Endothelial cell of umbilical vein (primary cell): ENCODE results near the gene MAEA. TPM values are rescaled to one million over a fixed set of nuclear protein-coding genes. Genes with fewer than 3 reads are reported as not detected.

Experiments
- BruUV-seq: library from RNA; stranded (reverse); fragments of 400-500 nt; replicated peaks from 2 replicates; lab custom pipeline; 2021; lab: Mats Ljungman, UMichigan
- CTCF ChIA-PET: fragments of 300-600, 350-600 bp; sonication (Branson Sonifier 250); formaldehyde crosslinking; loops from one replicate; lab custom pipeline; 2021; ENCODE audit warnings: antibody characterized with exemption, inconsistent platforms; lab: Charles Lee
- POLR2A ChIA-PET: fragments of 300-600, 350-600 bp; sonication (Branson Sonifier 250); formaldehyde crosslinking; loops from one replicate; lab custom pipeline; 2021; ENCODE audit warnings: antibody characterized with exemption, inconsistent platforms; lab: Charles Lee
- DNase-seq: peaks from one replicate; pipeline ENCODE4 v3.0.0-alpha.2; 2011; ENCODE audit warnings: low read depth, low spot score
- FAIRE-seq: peaks from 2 replicates; lab custom pipeline; 2011; peaks lifted over from hg19 to GRCh38; lab: Jason Lieb, UNC
- H2AFZ ChIP-seq: 2 replicates; pipeline ENCODE4 v1.6.0; 2012; ENCODE audit warnings: low read depth, low read length, control low read depth, inconsistent platforms
- H3K27ac ChIP-seq: 2 replicates; pipeline ENCODE4 v1.5.1; 2011; ENCODE audit warnings: low read depth, mild to moderate bottlenecking, control low read depth, low read length, moderate library complexity; ENCODE audit not compliant: insufficient read depth
- H3K27me3 ChIP-seq, 2 experiments: 2 replicates each; pipeline versions ENCODE4 v1.6.0 to v1.6.1; 2011; ENCODE audit warnings: low read length in 2 of 2, mixed read lengths in 1 of 2; ENCODE audit not compliant: control insufficient read depth in 2 of 2, insufficient read depth in 2 of 2
- H3K36me3 ChIP-seq, 2 experiments: 2 replicates in 1 of 2; 3 replicates in 1 of 2; pipeline ENCODE4 v1.5.1; 2011; ENCODE audit warnings: low read length in 2 of 2, mild to moderate bottlenecking in 1 of 2, moderate library complexity in 1 of 2; ENCODE audit not compliant: control insufficient read depth in 2 of 2, insufficient read depth in 2 of 2; ENCODE audit errors: extremely low read depth in 1 of 2
- H3K4me1 ChIP-seq: 3 replicates; pipeline ENCODE4 v1.5.1; 2011; ENCODE audit warnings: mild to moderate bottlenecking, low read length; ENCODE audit not compliant: control insufficient read depth, insufficient read depth; ENCODE audit errors: extremely low read depth
- H3K4me2 ChIP-seq: 2 replicates; pipeline ENCODE4 v1.6.1; 2011; ENCODE audit warnings: low read length, control low read depth, mixed read lengths; ENCODE audit not compliant: insufficient read depth
- H3K4me3 ChIP-seq, 3 experiments: fragments of 200-600 bp in 1 of 3; sonication (generic), shearing (Covaris generic) in 1 of 3; replicated peaks in 1 of 3; 2 replicates each; pipeline ENCODE4 v1.5.1; 2011 to 2016; ENCODE audit warnings: control low read depth in 3 of 3, low read length in 3 of 3, mild to moderate bottlenecking in 2 of 3, inconsistent platforms in 1 of 3, low read depth in 1 of 3, moderate library complexity in 1 of 3; ENCODE audit not compliant: insufficient read depth in 1 of 3
- H3K79me2 ChIP-seq: 2 replicates; pipeline ENCODE4 v1.6.0; 2012; ENCODE audit warnings: low read length, inconsistent platforms; ENCODE audit not compliant: control insufficient read depth, insufficient read depth
- H3K9ac ChIP-seq: replicated peaks from 2 replicates; pipeline ENCODE3; 2011; ENCODE audit warnings: low read length, control low read depth; ENCODE audit not compliant: insufficient read depth; ENCODE audit errors: extremely low read depth
- H3K9me1 ChIP-seq: replicated peaks from 3 replicates; pipeline ENCODE4 v1.6.0; 2011; ENCODE audit warnings: mild to moderate bottlenecking, low read length; ENCODE audit not compliant: control insufficient read depth, insufficient read depth; ENCODE audit errors: extremely low read depth
- H3K9me3 ChIP-seq: replicated peaks from 2 replicates; pipeline ENCODE4 v1.5.1; 2012; ENCODE audit warnings: low read length, inconsistent platforms; ENCODE audit not compliant: control insufficient read depth, insufficient read depth
- H4K20me1 ChIP-seq: replicated peaks from 2 replicates; pipeline ENCODE3; 2011; ENCODE audit warnings: mild to moderate bottlenecking, low read length; ENCODE audit not compliant: control insufficient read depth, insufficient read depth; ENCODE audit errors: extremely low read depth
- EZH2 ChIP-seq: IDR thresholded peaks from 2 replicates; pipeline ENCODE4 v1.6.1; 2012; ENCODE audit warnings: borderline replicate concordance, low read depth, mild to moderate bottlenecking, moderate library complexity, low read length, inconsistent platforms; ENCODE audit not compliant: severe bottlenecking
- FOS ChIP-seq: IDR thresholded peaks from 2 replicates; pipeline ENCODE4 v1.6.1; 2011; ENCODE audit warnings: mild to moderate bottlenecking, low read length, moderate library complexity, borderline replicate concordance; ENCODE audit not compliant: insufficient read depth
- MYC ChIP-seq: IDR thresholded peaks from one replicate; pipeline ENCODE4 v1.6.1; 2011; ENCODE audit warnings: mild to moderate bottlenecking, low read depth, low read length
- POLR2A ChIP-seq: IDR thresholded peaks from 2 replicates; pipeline ENCODE4 v1.6.1; 2012; ENCODE audit warnings: low read depth, mild to moderate bottlenecking, control low read depth, low read length
- POLR2AphosphoS5 ChIP-seq: IDR thresholded peaks from 2 replicates; pipeline ENCODE4 v1.6.1; 2012; ENCODE audit warnings: low read depth, mild to moderate bottlenecking, control low read depth, low read length, moderate library complexity; ENCODE audit not compliant: insufficient read depth
- dilution Hi-C: fragments of 300-500 bp; cut with MboI; formaldehyde crosslinking; loops from one replicate; pipeline ENCODE4 v1.15.0; 2019; ENCODE audit warnings: low sequenced_read_pairs; ENCODE audit not compliant: extremely low pct_ligation_motif_present
- intact Hi-C: fragments of 100-400 bp; cut with micrococcal nuclease; formaldehyde crosslinking; loops from one replicate; pipeline ENCODE4 v1.10.0; 2022
- polyA plus RNA-seq, 4 experiments: library from polyadenylated mRNA; depleted of rRNA in 3 of 4; stranded (reverse) in 3 of 4; unstranded in 1 of 4; fragments of >200 nt; gene quantifications; 2 replicates each; pipeline versions ENCODE4 v1.2.1 to v1.2.3, GENCODE V29; 2011 to 2012; ENCODE audit warnings: missing spikeins in 1 of 4
- total RNA-seq: library from RNA; stranded (reverse); gene quantifications from 2 replicates; pipeline ENCODE4 v1.2.3, GENCODE V29; 2021
- TF ChIP-seq, protein P1 (sequence below): IDR thresholded peaks from 2 replicates; pipeline ENCODE4 v1.6.1; 2011; ENCODE audit not compliant: insufficient read depth, insufficient read length
- TF ChIP-seq, protein P2 (sequence below), 2 donors: IDR thresholded peaks; 1 replicate in 1 of 2; 2 replicates in 1 of 2; pipeline ENCODE4 v1.5.1; 2011; ENCODE audit warnings: low read length in 2 of 2, mild to moderate bottlenecking in 2 of 2, moderate library complexity in 2 of 2, control low read depth in 1 of 2, inconsistent platforms in 1 of 2, low read depth in 1 of 2; ENCODE audit not compliant: insufficient read depth in 1 of 2; ENCODE audit errors: extremely low read depth in 1 of 2

Gene MAEA
- total and polyA plus RNA-seq, 2 donors (not counting 3 experiments of a cell fraction or from before 2014, with no cell fraction given), result 66.0 to 108 TPM

DNA sequence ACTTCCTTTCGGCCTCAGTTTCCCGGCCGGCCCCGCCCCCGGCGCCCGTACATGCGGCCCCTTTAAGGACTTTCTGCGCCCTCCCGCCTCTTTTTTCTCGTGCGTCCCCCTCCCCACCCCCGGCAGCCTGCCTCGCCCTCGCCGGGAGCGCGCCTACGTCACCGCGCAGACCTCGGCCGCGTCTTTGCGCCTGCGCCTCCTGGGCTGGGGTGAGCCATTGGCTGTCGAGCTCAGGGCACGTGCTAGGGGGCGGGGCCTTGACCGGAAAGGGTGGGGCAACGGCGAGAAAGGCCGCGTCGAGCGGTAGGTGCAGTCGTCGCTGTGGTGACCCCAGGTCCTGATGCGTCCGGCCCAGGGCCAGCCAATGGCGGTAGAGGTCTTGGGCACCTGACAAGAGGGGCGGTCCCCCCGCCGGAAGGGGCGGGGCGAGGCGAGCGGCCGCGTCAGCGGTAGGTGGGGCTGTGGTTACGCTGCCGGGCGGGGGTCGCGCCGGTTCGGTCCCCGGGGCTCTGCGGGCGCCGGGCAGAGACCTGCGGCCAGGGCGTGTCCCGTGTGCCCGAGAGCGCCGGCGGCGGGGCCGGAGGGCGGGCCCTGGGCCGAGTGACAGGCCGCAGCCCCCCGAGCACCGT, 57.2 kb downstream of the MAEA start, which contains the start of gene UVSSA:
Gene UVSSA (plus strand): TSS at position 428 of the 629 bp plus-strand sequence. CDS start 884 bp downstream, outside the sequence.
- Histone ChIP-seq H3K27me3 (no peaks in the 10 kb centered on the region), H3K4me2 (peak within 1 kb of the TSS; percentile 93), H3K9ac (peak within 1 kb of the TSS; percentile 82), H3K4me3 (peak within 1 kb of the TSS; percentile 69 to 76 (median 75)), H3K79me2 (no peaks in the 10 kb centered on the region), H3K4me1 (peaks cover 22% of the 10 kb centered on the region), H2AFZ (peak within 1 kb of the TSS; percentile 69), H3K27ac (peak within 1 kb of the TSS; percentile 82), H3K36me3 (no peaks in the 10 kb centered on the region), H3K9me3 (no peaks in the 10 kb centered on the region), H3K9me1 (no peaks in the 10 kb centered on the region), H4K20me1 (no peaks in the 10 kb centered on the region)
- no TSS peak for BruUV-seq
- TF ChIP-seq POLR2AphosphoS5 (peak; percentile 79), FOS (no peak), POLR2A (no peak), MYC (peak; percentile 4)
- TF ChIP-seq, protein P1, sequence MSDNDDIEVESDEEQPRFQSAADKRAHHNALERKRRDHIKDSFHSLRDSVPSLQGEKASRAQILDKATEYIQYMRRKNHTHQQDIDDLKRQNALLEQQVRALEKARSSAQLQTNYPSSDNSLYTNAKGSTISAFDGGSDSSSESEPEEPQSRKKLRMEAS, result peak; percentile 95
- ChIA-PET CTCF (interaction anchor here (0.6 to 3.0 kb wide), 9 partner anchors 9 to 337 kb away, joined by 3 to 20 read pairs (median 4); partner anchors contain the start of gene CTBP1), POLR2A (interaction anchor here (0.7 to 1.4 kb wide), 2 partner anchors 97 to 98 kb away, joined by 4 to 5 read pairs; no protein-coding TSS in a partner anchor)
- dilution Hi-C loops (no loop called here), intact Hi-C loops (loop anchor here (1.0 kb wide), 2 partner anchors 58 to 98 kb away; partner anchors contain the start of genes CTBP1 and MAEA)
- FAIRE-seq, result peak; percentile 95
- peak; percentile 100 for DNase-seq

DNA sequence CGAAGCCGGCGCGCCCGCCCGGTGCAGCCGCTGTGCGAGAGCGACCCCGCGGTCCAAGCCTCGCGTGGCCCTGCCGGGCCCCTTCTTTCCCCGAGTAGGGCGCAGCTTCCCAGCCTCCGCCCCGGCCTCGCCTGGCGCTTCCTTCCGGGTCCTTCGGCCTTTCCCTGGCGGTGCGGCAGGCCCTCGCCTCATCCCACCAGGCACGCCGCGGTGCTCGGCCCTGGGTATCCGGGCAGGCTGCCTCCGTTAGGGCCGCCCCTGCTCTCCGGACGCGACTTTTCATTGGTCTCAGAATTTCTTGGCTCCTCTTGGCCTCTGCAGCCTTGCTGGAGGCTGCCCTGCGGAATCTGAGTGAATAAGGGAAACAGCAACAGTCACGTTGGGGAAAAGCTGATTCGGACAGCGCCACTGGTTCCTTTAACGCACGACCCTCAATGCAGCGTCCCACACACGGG, 57.7 kb downstream of the MAEA start:
- dilution Hi-C loops (no loop called here), intact Hi-C loops (loop anchor here (1.0 kb wide), 1 partner anchor 58 kb away; the partner anchor contains the start of gene MAEA)
- POLR2A ChIA-PET, result interaction anchor here (1.4 kb wide), 1 partner anchor 97 kb away, joined by 5 read pairs; no protein-coding TSS in a partner anchor
- H3K36me3 ChIP-seq, result no peaks in the 10 kb centered on the region
- H3K27ac ChIP-seq, result peak overlapping the region; percentile 82
- CTCF ChIA-PET, result interaction anchor here (0.9 to 3.0 kb wide), 6 partner anchors 8 to 282 kb away, joined by 3 to 20 read pairs (median 7); partner anchors contain the start of gene CTBP1
- H3K9me3 ChIP-seq, result no peaks in the 10 kb centered on the region
- no peaks in the 10 kb centered on the region for H3K79me2 ChIP-seq
- H4K20me1 ChIP-seq, result no peaks in the 10 kb centered on the region
- no peaks in the 10 kb centered on the region for H3K9me1 ChIP-seq
- peak overlapping the region; percentile 82 for H3K9ac ChIP-seq
- H3K4me3 ChIP-seq, result peak overlapping the region; percentile 8 to 76 (median 60)
- no TSS peak for BruUV-seq
- H3K4me1 ChIP-seq, result peaks cover 16% of the 10 kb centered on the region
- FAIRE-seq, result peak; percentile 76
- H3K4me2 ChIP-seq, result peak overlapping the region; percentile 93
- peak; percentile 89 for DNase-seq
- no peaks in the 10 kb centered on the region for H3K27me3 ChIP-seq
- peak overlapping the region; percentile 58 for H2AFZ ChIP-seq
- TF ChIP-seq EZH2, result no peak
- TF ChIP-seq POLR2AphosphoS5, result peak; percentile 49
- TF ChIP-seq, protein P2, sequence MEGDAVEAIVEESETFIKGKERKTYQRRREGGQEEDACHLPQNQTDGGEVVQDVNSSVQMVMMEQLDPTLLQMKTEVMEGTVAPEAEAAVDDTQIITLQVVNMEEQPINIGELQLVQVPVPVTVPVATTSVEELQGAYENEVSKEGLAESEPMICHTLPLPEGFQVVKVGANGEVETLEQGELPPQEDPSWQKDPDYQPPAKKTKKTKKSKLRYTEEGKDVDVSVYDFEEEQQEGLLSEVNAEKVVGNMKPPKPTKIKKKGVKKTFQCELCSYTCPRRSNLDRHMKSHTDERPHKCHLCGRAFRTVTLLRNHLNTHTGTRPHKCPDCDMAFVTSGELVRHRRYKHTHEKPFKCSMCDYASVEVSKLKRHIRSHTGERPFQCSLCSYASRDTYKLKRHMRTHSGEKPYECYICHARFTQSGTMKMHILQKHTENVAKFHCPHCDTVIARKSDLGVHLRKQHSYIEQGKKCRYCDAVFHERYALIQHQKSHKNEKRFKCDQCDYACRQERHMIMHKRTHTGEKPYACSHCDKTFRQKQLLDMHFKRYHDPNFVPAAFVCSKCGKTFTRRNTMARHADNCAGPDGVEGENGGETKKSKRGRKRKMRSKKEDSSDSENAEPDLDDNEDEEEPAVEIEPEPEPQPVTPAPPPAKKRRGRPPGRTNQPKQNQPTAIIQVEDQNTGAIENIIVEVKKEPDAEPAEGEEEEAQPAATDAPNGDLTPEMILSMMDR (IDR thresholded peaks at IDR 0.05; ENCODE audit: extremely low read depth in 1 of 2, insufficient read depth in 1 of 2, low read depth in 1 of 2, low read length in 2 of 2), result no peak
- peak; percentile 85 for TF ChIP-seq POLR2A
- TF ChIP-seq, protein P1, result peak; percentile 19
- no peak for TF ChIP-seq FOS
